Measurements from ENCODE around the gene LPA.

LPA gene

GRCh38 chr6:160508599-160508998, 155.5 kb downstream of the LPA start:
- Histone ChIP-seq H3K4me3 (replicated peaks; ENCODE audit: insufficient read depth, low read length) (no peak overlapping the region), H3K27ac (replicated peaks) (no peak overlapping the region), H3K27me3 (ENCODE audit: insufficient read depth, poor library complexity, severe bottlenecking) (no peaks in the 10 kb centered on the region)
- TF ChIP-seq GABPA (IDR thresholded peaks at IDR 0.05; ENCODE audit: low read depth): no peak
- TF ChIP-seq CTCF (IDR thresholded peaks at IDR 0.05; ENCODE audit: insufficient read depth, low read length): no peak
- no peak for TF ChIP-seq REST (IDR thresholded peaks at IDR 0.05; ENCODE audit: insufficient replicate concordance, low read depth)
- no peak for TF ChIP-seq POLR2AphosphoS5 (IDR thresholded peaks at IDR 0.05; ENCODE audit: low read depth)
- TF ChIP-seq SPI1 (IDR thresholded peaks at IDR 0.05; ENCODE audit: borderline replicate concordance, low read depth): no peak
- DNase-seq (ENCODE audit: low read depth in 1 of 2, low spot score in 1 of 2): no peak

- TF ChIP-seq CTCF (IDR thresholded peaks at IDR 0.05; ENCODE audit: insufficient read depth, low read length) (no peak), REST (IDR thresholded peaks at IDR 0.05; ENCODE audit: insufficient replicate concordance, low read depth) (no peak), GABPA (IDR thresholded peaks at IDR 0.05; ENCODE audit: low read depth) (no peak), SPI1 (IDR thresholded peaks at IDR 0.05; ENCODE audit: borderline replicate concordance, low read depth) (no peak), POLR2AphosphoS5 (IDR thresholded peaks at IDR 0.05; ENCODE audit: low read depth) (no peak)
- Histone ChIP-seq H3K4me3 (replicated peaks; ENCODE audit: insufficient read depth, low read length) (no peak overlapping the region), H3K27ac (replicated peaks) (no peak overlapping the region), H3K27me3 (ENCODE audit: insufficient read depth, poor library complexity, severe bottlenecking) (no peaks in the 10 kb centered on the region)
- DNase-seq (ENCODE audit: low read depth in 1 of 2, low spot score in 1 of 2): no peak
These were observed 156.7 kb downstream of the LPA start for GRCh38 chr6:160507420-160507819.

- peaks cover 1% of the 10 kb centered on the region for H3K27me3 ChIP-seq (ENCODE audit: insufficient read depth, poor library complexity, severe bottlenecking)
- TF ChIP-seq REST (IDR thresholded peaks at IDR 0.05; ENCODE audit: insufficient replicate concordance, low read depth) (no peak), POLR2AphosphoS5 (IDR thresholded peaks at IDR 0.05; ENCODE audit: low read depth) (no peak), CTCF (IDR thresholded peaks at IDR 0.05; ENCODE audit: insufficient read depth, low read length) (no peak), GABPA (IDR thresholded peaks at IDR 0.05; ENCODE audit: low read depth) (no peak), SPI1 (IDR thresholded peaks at IDR 0.05; ENCODE audit: borderline replicate concordance, low read depth) (no peak)
- H3K27ac ChIP-seq (replicated peaks): no peak overlapping the region
- no peak overlapping the region for H3K4me3 ChIP-seq (replicated peaks; ENCODE audit: insufficient read depth, low read length)
- no peak for DNase-seq (ENCODE audit: low read depth in 1 of 2, low spot score in 1 of 2)
These were observed 158.1 kb downstream of the LPA start for GRCh38 chr6:160505970-160506369.
